K562 (cell line): ENCODE measurements around the gene LMLN. TPM values are rescaled to one million over a fixed set of nuclear protein-coding genes. Genes with fewer than 3 reads are reported as not detected.

Source experiments
- ATAC-seq: fragments of 200-7000 bp; cut with Tn5 transposase; 3 replicates; pipeline ENCODE4 v1.9.1; 2020; ENCODE audit warnings: moderate library complexity
- BruUV-seq: library from RNA; stranded (reverse); fragments of 400-500 nt; replicated peaks from 2 replicates; lab custom pipeline; 2021; lab: Mats Ljungman, UMichigan
- CTCF ChIA-PET: fragments of 300-600 bp; formaldehyde crosslinking; extraction: SDS; loops from one replicate; lab custom pipeline; 2021; ENCODE audit warnings: low intra/inter-chr PET ratio; lab: Yijun Ruan, JAX
- POLR2A ChIA-PET: fragments of 300-600, 350-650 bp; sonication (Branson Sonifier 250); formaldehyde crosslinking; extraction: SDS; loops from one replicate; lab custom pipeline; 2021; ENCODE audit warnings: antibody characterized with exemption, inconsistent platforms; lab: Yijun Ruan, JAX
- DNase-seq, 4 experiments: peaks; one replicate each; pipeline versions ENCODE4 v3.0.0 to v3.0.0-alpha.2; 2011 to 2018; ENCODE audit warnings: low spot score in 3 of 4, mixed read lengths in 3 of 4; ENCODE audit errors: extremely low read depth in 1 of 4
- FAIRE-seq: peaks from 2 replicates; lab custom pipeline; 2011; peaks lifted over from hg19 to GRCh38; lab: Jason Lieb, UNC
- H2AFZ ChIP-seq: 2 replicates; pipeline ENCODE4 v1.6.0; 2011; ENCODE audit warnings: low read depth, low read length, control low read depth, inconsistent platforms
- H3K27ac ChIP-seq: fragments of 200-600 bp; 3 replicates; pipeline ENCODE4 v1.8.0; 2011; ENCODE audit warnings: low read depth, mild to moderate bottlenecking, control low read depth, inconsistent platforms, low read length, moderate library complexity, mixed read lengths; ENCODE audit errors: extremely low read depth
- H3K27me3 ChIP-seq, 2 experiments: fragments of 300-600 bp in 1 of 2; 2 replicates in 1 of 2; 3 replicates in 1 of 2; pipeline versions ENCODE4 v1.6.0 to v1.8.0; 2011; ENCODE audit warnings: inconsistent platforms in 2 of 2, low read length in 2 of 2, mild to moderate bottlenecking in 1 of 2, mixed read lengths in 1 of 2, moderate library complexity in 1 of 2; ENCODE audit not compliant: control insufficient read depth in 2 of 2, insufficient read depth in 2 of 2
- H3K36me3 ChIP-seq: fragments of 300-600 bp; 3 replicates; pipeline ENCODE4 v1.8.0; 2011; ENCODE audit warnings: mild to moderate bottlenecking, low read length, inconsistent platforms; ENCODE audit not compliant: control insufficient read depth, insufficient read depth
- H3K4me1 ChIP-seq, 2 experiments: fragments of 200-600 bp in 1 of 2; replicated peaks in 1 of 2; 2 replicates in 1 of 2; 3 replicates in 1 of 2; pipeline versions ENCODE4 v1.5.1 to v1.8.0; 2011; ENCODE audit warnings: inconsistent platforms in 2 of 2, low read length in 2 of 2, mild to moderate bottlenecking in 1 of 2, mixed read lengths in 1 of 2, moderate library complexity in 1 of 2; ENCODE audit not compliant: control insufficient read depth in 2 of 2, insufficient read depth in 2 of 2
- H3K4me2 ChIP-seq: 2 replicates; pipeline ENCODE4 v1.6.1; 2011; ENCODE audit warnings: low read length, control low read depth, inconsistent platforms, mixed read lengths; ENCODE audit not compliant: insufficient read depth
- H3K4me3 ChIP-seq: fragments of 200-600 bp; sonication (generic), shearing (Covaris generic); 2 replicates; pipeline ENCODE4 v1.5.1; 2016; ENCODE audit warnings: control low read depth, inconsistent platforms
- H3K79me2 ChIP-seq: fragments of 200-600 bp; 3 replicates; pipeline ENCODE4 v1.8.0; 2011; ENCODE audit warnings: low read length, inconsistent platforms; ENCODE audit not compliant: control insufficient read depth, insufficient read depth
- H3K9ac ChIP-seq, 2 experiments: 2 replicates each; pipeline versions ENCODE4 v1.6.0 to v1.6.1; 2011; ENCODE audit warnings: low read depth in 2 of 2, low read length in 2 of 2, control low read depth in 1 of 2, inconsistent platforms in 1 of 2, mild to moderate bottlenecking in 1 of 2, mixed read lengths in 1 of 2; ENCODE audit not compliant: insufficient read depth in 1 of 2
- H3K9me1 ChIP-seq: one replicate; pipeline ENCODE4 v1.6.0; 2011; ENCODE audit warnings: inconsistent platforms, mild to moderate bottlenecking, low read length, moderate library complexity; ENCODE audit not compliant: control insufficient read depth, insufficient read depth
- H3K9me3 ChIP-seq: replicated peaks from 2 replicates; pipeline ENCODE4 v1.5.1; 2011; ENCODE audit warnings: low read depth, low read length, inconsistent platforms; ENCODE audit not compliant: control insufficient read depth, insufficient read depth
- H4K20me1 ChIP-seq: replicated peaks from 2 replicates; pipeline ENCODE4 v1.6.1; 2011; ENCODE audit warnings: low read length, inconsistent platforms, mixed read lengths; ENCODE audit not compliant: control insufficient read depth, insufficient read depth
- BRF2 ChIP-seq: IDR thresholded peaks from 3 replicates; pipeline ENCODE4 v1.6.1; 2011; ENCODE audit warnings: borderline replicate concordance, mild to moderate bottlenecking; ENCODE audit not compliant: insufficient read length, insufficient read depth
- DPF2 ChIP-seq: fragments of 450-650 bp; IDR thresholded peaks from 2 replicates; pipeline ENCODE4 v1.6.1; 2016
- ESRRB ChIP-seq: fragments of 250-450 bp; sonication (Bioruptor Pico); IDR thresholded peaks from 2 replicates; pipeline ENCODE4 v1.5.0; 2020; ENCODE audit warnings: mild to moderate bottlenecking, moderate library complexity, borderline replicate concordance
- GATAD2A ChIP-seq: fragments of 450-650 bp; IDR thresholded peaks from 2 replicates; pipeline ENCODE4 v1.6.1; 2017
- NFXL1 ChIP-seq: fragments of 450-650 bp; formaldehyde crosslinking; IDR thresholded peaks from 2 replicates; pipeline ENCODE4 v1.4.0; 2021; ENCODE audit warnings: mild to moderate bottlenecking
- PKNOX1 ChIP-seq: fragments of 450-650 bp; IDR thresholded peaks from 2 replicates; pipeline ENCODE4 v1.6.1; 2016
- RBM15 ChIP-seq: fragments of 200-400 bp; formaldehyde crosslinking; IDR thresholded peaks from 2 replicates; pipeline ENCODE4 v1.6.1; 2018; ENCODE audit warnings: mild to moderate bottlenecking, low read length, moderate library complexity; ENCODE audit not compliant: insufficient read depth
- TRIM25 ChIP-seq: fragments of 450-650 bp; IDR thresholded peaks from 2 replicates; pipeline ENCODE4 v1.7.0; 2016; ENCODE audit warnings: borderline replicate concordance
- YBX1 ChIP-seq: fragments of 450-650 bp; IDR thresholded peaks from 2 replicates; pipeline ENCODE4 v1.7.1; 2016; ENCODE audit warnings: mild to moderate bottlenecking
- ZBTB5 ChIP-seq: fragments of 450-650 bp; IDR thresholded peaks from 2 replicates; pipeline ENCODE4 v1.6.1; 2017; ENCODE audit warnings: antibody characterized with exemption
- ZFX ChIP-seq: sonication (generic); formaldehyde crosslinking; IDR thresholded peaks from 2 replicates; pipeline ENCODE4 v1.8.0; 2022; ENCODE audit warnings: mild to moderate bottlenecking, missing genetic modification reagents, moderate library complexity
- ZNF316 ChIP-seq: fragments of 450-650 bp; IDR thresholded peaks from 2 replicates; pipeline ENCODE4 v1.6.1; 2016
- WGBS: fragments of 100-300 bp; shearing (Covaris generic); methylation state at CpG from one replicate; pipeline ENCODE4 v1.1.6; 2016; ENCODE audit warnings: low coverage, mixed read lengths; ENCODE audit not compliant: insufficient coverage; ENCODE audit errors: missing lambda C conversion rate; 5-methylcytosine and 5-hydroxymethylcytosine counted together
- in situ Hi-C: fragments of 300-500 bp; cut with MboI; formaldehyde crosslinking; loops from 4 replicates; pipeline ENCODE4 v1.15.0; 2018; ENCODE audit warnings: inconsistent platforms, mixed read lengths
- intact Hi-C: fragments of 100-400 bp; cut with micrococcal nuclease; formaldehyde crosslinking; loops from 2 replicates; pipeline ENCODE4 v1.14.2; 2022
- polyA plus RNA-seq, 8 experiments: library from polyadenylated mRNA; depleted of rRNA in 4 of 8; stranded (reverse) in 5 of 8; unstranded in 3 of 8; fragments of >200 nt; fragmentation: Nextera tagmentation in 2 of 8; fragmentation: Illumina TruSeq in 1 of 8; extraction: Ambion mirVana in 2 of 8; extraction: Trizol in 1 of 8; gene quantifications; 2 replicates each; pipeline versions ENCODE4 v1.2.1 to v1.2.3, GENCODE V29; 2011 to 2014; ENCODE audit warnings: inconsistent platforms in 1 of 8, missing spikeins in 1 of 8
- total RNA-seq, 7 experiments: library from RNA; depleted of rRNA in 6 of 7; stranded (reverse); fragments of >200 nt in 6 of 7; fragmentation: Illumina TruSeq in 2 of 7; extraction: Trizol in 2 of 7; gene quantifications; 2 replicates each; pipeline versions ENCODE4 v1.2.1 to v1.2.3, GENCODE V29; 2011 to 2021; ENCODE audit warnings: low replicate concordance in 1 of 7
- TF ChIP-seq, protein P1 (sequence below): fragments of 250-450 bp; sonication (Bioruptor Pico); IDR thresholded peaks from 2 replicates; pipeline ENCODE4 v1.8.0; 2022; ENCODE audit warnings: moderate library complexity, mild to moderate bottlenecking, inconsistent platforms

LMLN gene
- total and polyA plus RNA-seq, 9 of the 15 experiments (the other 6 are each of a cell fraction or from before 2014, with no cell fraction given) = 2.2 to 15.9 (median 6.9) TPM

GRCh38 chr3:197961582-197961945 lies 1.5 kb downstream of the LMLN start (continued):
- TF ChIP-seq RBM15 (no peak), YBX1 (no peak), ESRRB (CRISPR knock-in tag) (no peak), GATAD2A (no peak), BRF2 (no peak)
- TF ChIP-seq, protein P1, sequence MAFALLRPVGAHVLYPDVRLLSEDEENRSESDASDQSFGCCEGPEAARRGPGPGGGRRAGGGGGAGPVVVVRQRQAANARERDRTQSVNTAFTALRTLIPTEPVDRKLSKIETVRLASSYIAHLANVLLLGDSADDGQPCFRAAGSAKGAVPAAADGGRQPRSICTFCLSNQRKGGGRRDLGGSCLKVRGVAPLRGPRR = no peak

GRCh38 chr3:197963019-197963637 lies 3.1 kb downstream of the LMLN start:
- Histone ChIP-seq H3K9ac (peak overlapping the region; percentile 33 to 76; a peak in 3 of 4 replicates), H3K4me3 (no peak overlapping the region), H4K20me1 (no peaks in the 10 kb centered on the region), H3K27me3 (no peaks in the 10 kb centered on the region), H2AFZ (no peak overlapping the region; the same call in 1 of the 2 replicates), H3K9me1 (no peaks in the 10 kb centered on the region), H3K79me2 (peaks cover 61% of the 10 kb centered on the region), H3K4me2 (no peak overlapping the region), H3K36me3 (peaks cover 3% of the 10 kb centered on the region; the same call in 1 of the 3 replicates), H3K27ac (peak overlapping the region; percentile 42; the same call in 1 of the 3 replicates), H3K4me1 (peaks cover 24 to 25% of the 10 kb centered on the region in 2 experiments), H3K9me3 (peaks cover 9% of the 10 kb centered on the region)
- in situ Hi-C loops = no loop called here
- BruUV-seq = no TSS peak
- DNase-seq = peak in 1 of 4 experiments; percentile 50
- CTCF ChIA-PET = no interaction called here
- POLR2A ChIA-PET = interaction anchor here (2.6 kb wide), 1 partner anchor 9 kb away, joined by 7 read pairs; no protein-coding TSS in a partner anchor
- no peak for ATAC-seq
- 58% methylated on average over 5 of the region's 5 CpGs for WGBS
- FAIRE-seq = no peak
- intact Hi-C loops = loop anchor here (5.0 kb wide), 2 partner anchors 64 to 114 kb away; no protein-coding TSS in a partner anchor
- TF ChIP-seq DPF2 (0 out of 2 replicates have a peak, but pooled peaks have one; percentile 19), TRIM25 (0 out of 2 replicates have a peak, but pooled peaks have one; percentile 42), PKNOX1 (peak; percentile 90), NFXL1 (CRISPR knock-in tag) (no peak), ZBTB5 (no peak), ZNF316 (0 out of 2 replicates have a peak, but pooled peaks have one; percentile 8), ZFX (CRISPR knock-in tag) (no peak)
